ENCODE data around the gene GABBR2.
A peak's percentile ranks its signal among the peaks of the same experiment; 100 is the strongest.

GABBR2 gene

GRCh38 chr9:98241357-98242300, 467.1 kb downstream of the GABBR2 start:
- peak; percentile 69 to 73 for DNase-seq

GRCh38 chr9:98240475-98240874, 468.3 kb downstream of the GABBR2 start:
- peak; percentile 37 to 49 for DNase-seq
